GM12801 (cell line): ENCODE measurements around the gene NDUFB3.

Source experiments
- CTCF ChIP-seq: IDR thresholded peaks from one replicate; pipeline ENCODE4 v1.5.1; 2011; ENCODE audit warnings: control low read depth; ENCODE audit not compliant: insufficient read length; ENCODE audit errors: extremely low read depth

The NDUFB3 gene

GRCh38 chr2:201057715-201058248 is 14.0 kb upstream of the NDUFB3 start:
- no peak for TF ChIP-seq CTCF

GRCh38 chr2:201058914-201059313 is 12.9 kb upstream of the NDUFB3 start:
- no peak for TF ChIP-seq CTCF

- TF ChIP-seq CTCF, result no peak
These were observed 11.6 kb upstream of the NDUFB3 start for GRCh38 chr2:201059961-201060755.

- no peak for TF ChIP-seq CTCF
These were observed 6.9 kb upstream of the NDUFB3 start for GRCh38 chr2:201064797-201065329.

- TF ChIP-seq CTCF, result no peak
These were observed 788 bp upstream of the NDUFB3 start for GRCh38 chr2:201070948-201071478.

GRCh38 chr2:201072201-201072530 is 365 bp downstream of the NDUFB3 start:
- TF ChIP-seq CTCF, result no peak

GRCh38 chr2:201073071-201073470 is 1.3 kb downstream of the NDUFB3 start:
- no peak for TF ChIP-seq CTCF
